ENCODE data around the gene CARD9.

DNA sequence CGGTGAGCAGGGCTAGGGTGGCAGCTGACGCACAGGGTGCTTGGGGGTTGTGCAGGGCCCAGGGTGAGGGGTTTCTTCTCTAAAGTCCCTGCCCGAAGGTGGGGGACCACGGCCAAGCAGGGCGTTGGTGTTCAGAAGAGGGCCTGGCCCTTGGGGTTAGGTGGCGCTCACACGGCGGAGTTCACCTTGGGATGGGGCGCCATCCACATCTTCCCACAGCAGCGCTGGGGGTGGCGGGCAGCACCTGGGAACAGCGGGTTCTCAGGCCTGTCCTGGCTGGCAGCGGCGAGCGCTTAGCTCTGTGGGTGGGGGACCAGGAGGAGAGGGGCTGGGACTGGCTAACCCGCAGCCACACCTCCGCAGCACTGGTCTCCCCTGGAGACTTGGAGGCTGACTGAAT lies 40.0 kb downstream of the CARD9 start:
- TF ChIP-seq EZH2 (IDR thresholded peaks at IDR 0.05; ENCODE audit: low read length, unreplicated experiment) (no peak), EZH2phosphoT487 (IDR thresholded peaks at IDR 0.05; ENCODE audit: borderline replicate concordance, low read length) (no peak)
- TF ChIP-seq, protein P1, sequence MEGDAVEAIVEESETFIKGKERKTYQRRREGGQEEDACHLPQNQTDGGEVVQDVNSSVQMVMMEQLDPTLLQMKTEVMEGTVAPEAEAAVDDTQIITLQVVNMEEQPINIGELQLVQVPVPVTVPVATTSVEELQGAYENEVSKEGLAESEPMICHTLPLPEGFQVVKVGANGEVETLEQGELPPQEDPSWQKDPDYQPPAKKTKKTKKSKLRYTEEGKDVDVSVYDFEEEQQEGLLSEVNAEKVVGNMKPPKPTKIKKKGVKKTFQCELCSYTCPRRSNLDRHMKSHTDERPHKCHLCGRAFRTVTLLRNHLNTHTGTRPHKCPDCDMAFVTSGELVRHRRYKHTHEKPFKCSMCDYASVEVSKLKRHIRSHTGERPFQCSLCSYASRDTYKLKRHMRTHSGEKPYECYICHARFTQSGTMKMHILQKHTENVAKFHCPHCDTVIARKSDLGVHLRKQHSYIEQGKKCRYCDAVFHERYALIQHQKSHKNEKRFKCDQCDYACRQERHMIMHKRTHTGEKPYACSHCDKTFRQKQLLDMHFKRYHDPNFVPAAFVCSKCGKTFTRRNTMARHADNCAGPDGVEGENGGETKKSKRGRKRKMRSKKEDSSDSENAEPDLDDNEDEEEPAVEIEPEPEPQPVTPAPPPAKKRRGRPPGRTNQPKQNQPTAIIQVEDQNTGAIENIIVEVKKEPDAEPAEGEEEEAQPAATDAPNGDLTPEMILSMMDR (conservative IDR thresholded peaks at IDR 0.05; ENCODE audit: low read depth, low read length) = no peak
